C4-2B (cell line): Measurements from ENCODE around the gene MROH2A.

Experiments
- CTCF ChIP-seq: fragments of 450-650 bp; conservative IDR thresholded peaks from 2 replicates; pipeline ENCODE4 v1.5.1; 2017; ENCODE audit warnings: mild to moderate bottlenecking
- ZFX ChIP-seq: fragments of 450-650 bp; IDR thresholded peaks from 2 replicates; pipeline ENCODE4 v1.6.1; 2017

- no peak for TF ChIP-seq CTCF
- no peak for TF ChIP-seq ZFX
These were observed 4.3 kb upstream of the MROH2A start for GRCh38 chr2:233773854-233774253.
